ENCODE results near the gene TSPAN14.

- TF ChIP-seq CTCF (IDR thresholded peaks at IDR 0.05), result no peak
- TF ChIP-seq POLR2AphosphoS5 (IDR thresholded peaks at IDR 0.05), result no peak
These were observed 10.0 kb upstream of the TSPAN14 start for GRCh38 chr10:80444124-80444523.
